MG63 (cell line): ENCODE results near the gene TBL1Y. TPM values are rescaled to one million over a fixed set of nuclear protein-coding genes. Genes with fewer than 3 reads are reported as not detected.
A peak's percentile ranks its signal among the peaks of the same experiment; 100 is the strongest.

Experiments used
- DNase-seq: peaks from one replicate; pipeline ENCODE4 v3.0.0-alpha.2; 2020
- H3K27me3 ChIP-seq: fragments of 250-450 bp; sonication (Bioruptor Pico); 2 replicates; pipeline ENCODE4 v1.5.1; 2020; ENCODE audit warnings: mild to moderate bottlenecking, moderate library complexity
- H3K36me3 ChIP-seq: fragments of 250-450 bp; sonication (Bioruptor Pico); 2 replicates; pipeline ENCODE4 v1.5.1; 2020; ENCODE audit warnings: mild to moderate bottlenecking, moderate library complexity
- H3K4me3 ChIP-seq: fragments of 250-450 bp; sonication (Bioruptor Pico); 2 replicates; pipeline ENCODE4 v1.5.1; 2020; ENCODE audit warnings: mild to moderate bottlenecking, moderate library complexity
- H3K9me3 ChIP-seq: fragments of 250-450 bp; sonication (Bioruptor Pico); 2 replicates; pipeline ENCODE4 v1.5.1; 2020; ENCODE audit warnings: mild to moderate bottlenecking, moderate library complexity
- total RNA-seq: library from RNA; depleted of rRNA; stranded (reverse); fragments of >200 nt; shearing (Covaris generic); gene quantifications from 2 replicates; pipeline ENCODE4 v1.2.3, GENCODE V29; 2014; ENCODE audit warnings: low replicate concordance

TBL1Y gene
- total RNA-seq, 1 experiment from 2014 or later = not detected

GRCh38 chrY:6949947-6950346 lies 39.5 kb downstream of the TBL1Y start:
- no peaks in the 10 kb centered on the region for H3K27me3 ChIP-seq
- no peak overlapping the region for H3K4me3 ChIP-seq
- DNase-seq = no peak
- H3K36me3 ChIP-seq = no peaks in the 10 kb centered on the region
- H3K9me3 ChIP-seq = no peaks in the 10 kb centered on the region

- Histone ChIP-seq H3K36me3 (no peaks in the 10 kb centered on the region), H3K9me3 (no peaks in the 10 kb centered on the region), H3K27me3 (no peaks in the 10 kb centered on the region), H3K4me3 (no peak overlapping the region)
- DNase-seq = peak; percentile 17
Measured at GRCh38 chrY:6964732-6965131, 54.2 kb downstream of the TBL1Y start.

- Histone ChIP-seq H3K27me3 (no peaks in the 10 kb centered on the region), H3K4me3 (no peak overlapping the region), H3K9me3 (no peaks in the 10 kb centered on the region), H3K36me3 (no peaks in the 10 kb centered on the region)
- DNase-seq = peak; percentile 24
Measured at GRCh38 chrY:6966521-6966920, 56.0 kb downstream of the TBL1Y start.

- H3K9me3 ChIP-seq = no peaks in the 10 kb centered on the region
Measured at GRCh38 chrY:6967736-6968135, 57.2 kb downstream of the TBL1Y start.

GRCh38 chrY:6968191-6968590 lies 57.7 kb downstream of the TBL1Y start:
- no peaks in the 10 kb centered on the region for H3K9me3 ChIP-seq
- H3K36me3 ChIP-seq = no peaks in the 10 kb centered on the region
- H3K27me3 ChIP-seq = no peaks in the 10 kb centered on the region
- DNase-seq = no peak
- H3K4me3 ChIP-seq = no peak overlapping the region

More at GRCh38 chrY:6967736-6968135, 57.2 kb downstream of the TBL1Y start:
- no peaks in the 10 kb centered on the region for H3K27me3 ChIP-seq
- DNase-seq = no peak
- H3K4me3 ChIP-seq = no peak overlapping the region
- H3K36me3 ChIP-seq = no peaks in the 10 kb centered on the region

- DNase-seq = no peak
- H3K9me3 ChIP-seq = no peaks in the 10 kb centered on the region
- no peak overlapping the region for H3K4me3 ChIP-seq
- no peaks in the 10 kb centered on the region for H3K27me3 ChIP-seq
- H3K36me3 ChIP-seq = no peaks in the 10 kb centered on the region
Measured at GRCh38 chrY:6972271-6972887, 61.9 kb downstream of the TBL1Y start.

- Histone ChIP-seq H3K9me3 (no peaks in the 10 kb centered on the region), H3K36me3 (no peaks in the 10 kb centered on the region), H3K4me3 (no peak overlapping the region), H3K27me3 (no peaks in the 10 kb centered on the region)
- DNase-seq = no peak
Measured at GRCh38 chrY:6974971-6975370, 64.5 kb downstream of the TBL1Y start.

GRCh38 chrY:6977783-6978182 lies 67.3 kb downstream of the TBL1Y start:
- H3K27me3 ChIP-seq = no peaks in the 10 kb centered on the region
- H3K4me3 ChIP-seq = no peak overlapping the region
- H3K9me3 ChIP-seq = no peaks in the 10 kb centered on the region
- DNase-seq = no peak
- H3K36me3 ChIP-seq = no peaks in the 10 kb centered on the region

GRCh38 chrY:6983221-6983620 lies 72.7 kb downstream of the TBL1Y start:
- no peak overlapping the region for H3K4me3 ChIP-seq
- no peak for DNase-seq
- H3K9me3 ChIP-seq = no peaks in the 10 kb centered on the region
- no peaks in the 10 kb centered on the region for H3K27me3 ChIP-seq
- no peaks in the 10 kb centered on the region for H3K36me3 ChIP-seq

GRCh38 chrY:6987811-6988210 lies 77.3 kb downstream of the TBL1Y start:
- Histone ChIP-seq H3K4me3 (no peak overlapping the region), H3K36me3 (no peaks in the 10 kb centered on the region), H3K27me3 (no peaks in the 10 kb centered on the region), H3K9me3 (no peaks in the 10 kb centered on the region)
- no peak for DNase-seq

- no peak for DNase-seq
- Histone ChIP-seq H3K36me3 (no peaks in the 10 kb centered on the region), H3K9me3 (no peaks in the 10 kb centered on the region), H3K4me3 (no peak overlapping the region), H3K27me3 (no peaks in the 10 kb centered on the region)
Measured at GRCh38 chrY:6989886-6990620, 79.6 kb downstream of the TBL1Y start.

- H3K36me3 ChIP-seq = no peaks in the 10 kb centered on the region
- H3K4me3 ChIP-seq = no peak overlapping the region
- no peaks in the 10 kb centered on the region for H3K27me3 ChIP-seq
- DNase-seq = peak; percentile 64
- no peaks in the 10 kb centered on the region for H3K9me3 ChIP-seq
Measured at GRCh38 chrY:6992041-6992440, 81.5 kb downstream of the TBL1Y start.

- H3K9me3 ChIP-seq = no peaks in the 10 kb centered on the region
- peak; percentile 64 for DNase-seq
- H3K27me3 ChIP-seq = no peaks in the 10 kb centered on the region
- H3K36me3 ChIP-seq = no peaks in the 10 kb centered on the region
- no peak overlapping the region for H3K4me3 ChIP-seq
Measured at GRCh38 chrY:6995987-6996386, 85.5 kb downstream of the TBL1Y start.

- Histone ChIP-seq H3K27me3 (no peaks in the 10 kb centered on the region), H3K9me3 (no peaks in the 10 kb centered on the region), H3K36me3 (no peaks in the 10 kb centered on the region), H3K4me3 (no peak overlapping the region)
- DNase-seq = no peak
Measured at GRCh38 chrY:6997503-6998066, 87.1 kb downstream of the TBL1Y start.

- H3K27me3 ChIP-seq = no peaks in the 10 kb centered on the region
- no peak for DNase-seq
- no peaks in the 10 kb centered on the region for H3K36me3 ChIP-seq
- H3K4me3 ChIP-seq = no peak overlapping the region
- H3K9me3 ChIP-seq = no peaks in the 10 kb centered on the region
Measured at GRCh38 chrY:6999905-7000304, 89.4 kb downstream of the TBL1Y start.

GRCh38 chrY:7002581-7002980 lies 92.1 kb downstream of the TBL1Y start:
- DNase-seq = no peak
- Histone ChIP-seq H3K27me3 (no peaks in the 10 kb centered on the region), H3K36me3 (no peaks in the 10 kb centered on the region), H3K4me3 (no peak overlapping the region), H3K9me3 (no peaks in the 10 kb centered on the region)

GRCh38 chrY:7007911-7008310 lies 97.4 kb downstream of the TBL1Y start:
- Histone ChIP-seq H3K4me3 (no peak overlapping the region), H3K27me3 (no peaks in the 10 kb centered on the region), H3K36me3 (no peaks in the 10 kb centered on the region), H3K9me3 (no peaks in the 10 kb centered on the region)
- no peak for DNase-seq
